Heart left ventricle (tissue), 13 donors: Measurements from ENCODE around the gene HNRNPR.

Source experiments
- CTCF ChIP-seq, 12 donors: fragments of 200-600 bp; sonication (generic) in 4 of 12; IDR thresholded peaks; one replicate each; pipeline versions ENCODE4 v1.5.0 to v1.8.0; 2018 to 2022; ENCODE audit warnings: antibody characterized with exemption in 12 of 12, mild to moderate bottlenecking in 5 of 12
- POLR2A ChIP-seq, 2 donors: fragments of 450-650 bp; IDR thresholded peaks; one replicate each; pipeline ENCODE4 v1.6.1; 2017; ENCODE audit warnings: antibody characterized with exemption in 2 of 2, mild to moderate bottlenecking in 2 of 2, moderate library complexity in 2 of 2
- donor health status: ischemic (EF 13 %, LVEDD 7.1; RV severe dilation, severe dysfunction).
- donor health status: DM: no; HTN: yes; CAD: no.
- donor health status: DM: no; HTN: no; CAD: no.
- donor health status: ischemic (EF 25% LVEDD 6.9; RV normal size, moderate dysfunction).
- donor health status: ischemic (EF 25% LVEDD 5.7; RV mildly dilated, moderate dysfunction).
- donor health status: ischemic (EF 35%, LVEDD 5.7; RV mildly dilated, moderate dysfunction).
- donor health status: nonischemic (EF 11% LVEDD 7.7; RV severe dilation, severe dysfunction).
- donor health status: DM: yes; HTN: yes; CAD: no.
- donor health status: PGD.
- donor health status: ischemic (EF 29% LVEDD 5.4; RV normal size, mild dysfunction).
- donor health status: nonischemic (EF 23%, LVEDD 6.1; RV moderate dilation, normal function).

- TF ChIP-seq CTCF (IDR thresholded peaks at IDR 0.05) = peak in 5 of 12 donors; percentile 13 to 44 (median 29)
- peak in 1 of 2 donors; percentile 78 for TF ChIP-seq POLR2A (IDR thresholded peaks at IDR 0.05)
These were observed 23.9 kb upstream of the HNRNPR start for GRCh38 chr1:23367791-23368561.
